Stimulated activated memory B cell treated with anti-CD40 and anti-IgM and Interleukin-4, amounts not matched to agents 10 μg/mL and 1 μg/mL and 100 μg/mL, for 72 hours (primary cell): Measurements from ENCODE around the gene PARD3B.

Experiments
- ATAC-seq: fragments of 150-1000 bp; cut with Tn5 transposase; 2 replicates; pipeline ENCODE4 v1.10.0; 2021
- H3K27ac Mint-ChIP-seq: one replicate; pipeline ENCODE4 v1.8.0; 2022; ENCODE audit warnings: mild to moderate bottlenecking, mixed read lengths
- H3K27me3 Mint-ChIP-seq: one replicate; pipeline ENCODE4 v1.8.0; 2022; ENCODE audit warnings: mixed read lengths
- H3K36me3 Mint-ChIP-seq: one replicate; pipeline ENCODE4 v1.8.0; 2022; ENCODE audit warnings: mixed read lengths
- H3K4me1 Mint-ChIP-seq: one replicate; pipeline ENCODE4 v1.8.0; 2022; ENCODE audit warnings: mixed read lengths
- H3K4me3 Mint-ChIP-seq: one replicate; pipeline ENCODE4 v1.8.0; 2022; ENCODE audit warnings: mild to moderate bottlenecking, moderate library complexity, mixed read lengths
- H3K9me3 Mint-ChIP-seq: one replicate; pipeline ENCODE4 v1.8.0; 2022; ENCODE audit warnings: mixed read lengths

PARD3B gene

DNA sequence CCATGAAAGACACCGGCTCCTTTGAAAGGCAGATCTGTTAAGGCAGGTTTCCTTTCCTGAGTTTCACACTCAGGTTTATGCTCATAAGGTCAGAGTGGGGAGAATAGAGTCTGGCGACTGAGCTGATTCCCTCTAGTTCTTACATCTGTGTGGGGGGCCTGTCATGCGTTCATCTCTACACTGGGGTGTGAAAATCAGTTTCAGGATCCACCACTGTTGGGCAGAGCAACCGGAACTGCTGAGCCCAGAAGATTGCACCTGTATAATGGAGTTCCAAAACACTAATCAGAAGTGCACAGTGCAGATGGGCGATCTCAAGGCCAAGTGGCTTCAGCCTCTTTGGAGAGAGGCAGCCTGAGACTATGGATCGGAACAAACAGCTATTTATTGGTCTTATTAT is 955.7 kb downstream of the PARD3B start:
- H3K27ac Mint-ChIP-seq = no peak overlapping the region
- ATAC-seq = no peak
- H3K4me3 Mint-ChIP-seq = no peak overlapping the region
- H3K4me1 Mint-ChIP-seq = no peaks in the 10 kb centered on the region
- peaks cover 3% of the 10 kb centered on the region for H3K9me3 Mint-ChIP-seq
- no peaks in the 10 kb centered on the region for H3K36me3 Mint-ChIP-seq
- peaks cover 11% of the 10 kb centered on the region for H3K27me3 Mint-ChIP-seq

DNA sequence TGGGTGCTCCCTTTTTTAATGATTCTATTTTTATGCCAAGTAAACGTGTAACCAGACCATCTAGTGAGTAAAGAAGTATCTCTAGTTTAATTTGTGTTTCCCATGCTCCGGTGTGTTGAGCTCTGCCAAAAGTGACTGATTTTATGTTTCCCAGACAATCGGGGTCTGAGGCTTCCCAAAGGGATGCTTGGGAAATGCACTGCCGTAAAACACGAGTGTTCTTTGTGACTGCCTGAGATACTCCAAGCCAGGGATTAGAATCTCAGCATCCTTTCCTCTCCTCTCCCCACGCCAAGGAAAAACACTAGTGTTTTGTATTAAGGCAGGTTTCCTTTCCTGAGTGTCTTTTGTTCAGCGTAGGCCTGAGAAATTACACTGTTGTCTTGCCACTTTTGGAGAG is 956.6 kb downstream of the PARD3B start:
- peaks cover 3% of the 10 kb centered on the region for H3K9me3 Mint-ChIP-seq
- no peak overlapping the region for H3K4me3 Mint-ChIP-seq
- H3K4me1 Mint-ChIP-seq = no peaks in the 10 kb centered on the region
- H3K36me3 Mint-ChIP-seq = no peaks in the 10 kb centered on the region
- H3K27ac Mint-ChIP-seq = no peak overlapping the region
- H3K27me3 Mint-ChIP-seq = peaks cover 8% of the 10 kb centered on the region
- no peak for ATAC-seq

DNA sequence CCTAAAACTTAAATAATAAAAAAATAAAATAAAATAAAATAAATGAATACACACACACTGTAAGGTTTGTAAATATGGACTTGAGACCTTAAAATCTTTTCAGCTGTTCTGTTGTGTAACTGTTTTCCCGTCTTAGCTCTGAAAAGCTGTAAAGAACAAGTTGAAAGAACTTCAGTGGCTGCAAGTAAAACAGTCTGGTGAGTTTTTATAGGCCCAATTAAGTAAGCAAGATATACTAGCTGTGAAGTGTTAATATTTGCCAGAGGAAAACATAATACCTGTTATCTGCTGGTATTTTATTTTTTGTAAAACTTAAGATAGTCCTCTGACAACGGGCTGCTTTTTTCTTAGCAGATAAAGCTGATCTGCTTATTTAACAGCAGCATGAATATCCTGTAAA is 960.1 kb downstream of the PARD3B start:
- Mint-ChIP-seq H3K4me3 (no peak overlapping the region), H3K36me3 (no peaks in the 10 kb centered on the region), H3K4me1 (no peaks in the 10 kb centered on the region), H3K9me3 (peaks cover 3% of the 10 kb centered on the region), H3K27me3 (peaks cover 8% of the 10 kb centered on the region), H3K27ac (no peak overlapping the region)
- no peak for ATAC-seq

DNA sequence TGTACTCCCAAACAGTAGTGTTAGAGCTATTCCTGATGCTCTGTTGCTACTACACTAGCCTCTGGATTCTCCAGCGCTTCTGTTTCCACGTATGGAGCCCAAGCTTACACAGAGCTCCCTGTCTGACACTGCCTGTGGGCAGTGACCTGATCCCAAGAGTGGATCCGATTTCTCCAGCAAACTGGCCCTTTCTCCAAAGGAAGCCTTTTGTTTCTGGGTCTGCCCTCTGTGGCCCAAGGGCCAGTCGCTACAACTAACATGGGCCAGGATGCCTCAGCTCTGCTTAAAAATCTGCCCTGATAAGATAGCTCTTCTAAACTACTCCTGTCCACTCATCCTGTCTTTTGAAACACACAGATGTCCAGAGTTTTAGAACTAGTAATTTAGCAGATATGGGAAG is 964.4 kb downstream of the PARD3B start:
- H3K27ac Mint-ChIP-seq = no peak overlapping the region
- peak; percentile 57 for ATAC-seq
- H3K9me3 Mint-ChIP-seq = no peaks in the 10 kb centered on the region
- no peak overlapping the region for H3K4me3 Mint-ChIP-seq
- no peaks in the 10 kb centered on the region for H3K4me1 Mint-ChIP-seq
- H3K36me3 Mint-ChIP-seq = no peaks in the 10 kb centered on the region
- no peaks in the 10 kb centered on the region for H3K27me3 Mint-ChIP-seq

DNA sequence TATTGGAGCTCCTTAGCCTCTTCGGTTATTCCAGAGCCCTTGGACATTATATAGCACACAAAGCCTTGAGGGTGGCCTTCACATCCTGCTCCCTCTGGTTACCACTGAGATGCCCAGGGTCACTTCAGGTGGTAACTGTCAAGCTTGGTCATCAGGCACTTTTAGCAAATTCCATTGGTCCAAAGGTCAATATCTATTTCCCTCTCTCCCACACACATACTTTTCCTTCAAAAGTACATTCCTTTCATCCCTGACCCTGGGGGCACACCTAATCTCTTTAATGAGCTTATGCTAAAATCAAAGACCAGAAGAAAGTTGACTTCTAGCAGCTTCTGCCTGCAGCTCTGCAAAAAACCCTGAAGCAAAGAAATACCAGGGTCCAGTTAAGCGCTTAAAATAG is 965.1 kb downstream of the PARD3B start:
- Mint-ChIP-seq H3K27ac (no peak overlapping the region), H3K4me1 (no peaks in the 10 kb centered on the region), H3K36me3 (no peaks in the 10 kb centered on the region), H3K27me3 (no peaks in the 10 kb centered on the region), H3K4me3 (no peak overlapping the region), H3K9me3 (no peaks in the 10 kb centered on the region)
- no peak for ATAC-seq

DNA sequence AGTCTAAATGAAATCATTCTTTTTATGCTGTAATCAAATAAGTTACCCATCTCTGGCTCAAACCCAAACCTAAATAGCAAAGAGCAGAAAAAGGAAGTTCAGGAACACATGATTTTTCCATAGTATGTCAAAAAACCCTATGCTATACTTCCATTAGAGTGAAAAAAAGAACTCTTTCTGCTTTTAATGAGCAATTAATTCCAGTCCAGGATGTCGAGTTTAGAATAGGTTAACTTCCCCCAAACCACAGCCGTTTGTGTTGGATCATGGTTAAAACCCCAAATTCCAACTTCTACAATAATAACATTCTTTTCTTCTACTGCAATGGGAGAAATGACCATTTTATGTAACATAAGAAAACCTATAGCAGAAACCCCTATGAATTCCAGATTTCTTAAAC is 965.9 kb downstream of the PARD3B start:
- H3K4me1 Mint-ChIP-seq = no peaks in the 10 kb centered on the region
- H3K36me3 Mint-ChIP-seq = no peaks in the 10 kb centered on the region
- H3K9me3 Mint-ChIP-seq = no peaks in the 10 kb centered on the region
- H3K27me3 Mint-ChIP-seq = no peaks in the 10 kb centered on the region
- no peak for ATAC-seq
- H3K4me3 Mint-ChIP-seq = no peak overlapping the region
- H3K27ac Mint-ChIP-seq = no peak overlapping the region

DNA sequence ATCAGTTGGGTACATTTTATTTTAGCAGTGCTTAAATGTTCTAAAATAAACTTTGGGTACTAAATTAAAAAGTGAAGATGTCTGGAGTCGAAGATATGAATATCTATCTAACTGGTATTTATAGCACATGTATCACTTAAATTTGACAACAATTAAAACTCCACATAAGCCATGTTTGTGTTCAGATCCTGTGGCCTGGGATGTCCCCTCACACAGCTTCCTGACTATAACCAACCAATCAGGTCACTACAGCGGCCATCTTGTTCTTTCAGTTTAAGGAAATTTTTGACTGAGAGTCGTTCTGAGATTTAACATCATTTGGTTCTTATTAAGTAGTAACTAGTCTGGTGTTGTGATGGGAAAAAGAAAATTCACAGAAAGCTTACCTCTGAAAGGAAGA is 966.4 kb downstream of the PARD3B start:
- Mint-ChIP-seq H3K36me3 (no peaks in the 10 kb centered on the region), H3K27me3 (no peaks in the 10 kb centered on the region), H3K9me3 (no peaks in the 10 kb centered on the region), H3K4me1 (no peaks in the 10 kb centered on the region), H3K4me3 (no peak overlapping the region), H3K27ac (no peak overlapping the region)
- no peak for ATAC-seq

DNA sequence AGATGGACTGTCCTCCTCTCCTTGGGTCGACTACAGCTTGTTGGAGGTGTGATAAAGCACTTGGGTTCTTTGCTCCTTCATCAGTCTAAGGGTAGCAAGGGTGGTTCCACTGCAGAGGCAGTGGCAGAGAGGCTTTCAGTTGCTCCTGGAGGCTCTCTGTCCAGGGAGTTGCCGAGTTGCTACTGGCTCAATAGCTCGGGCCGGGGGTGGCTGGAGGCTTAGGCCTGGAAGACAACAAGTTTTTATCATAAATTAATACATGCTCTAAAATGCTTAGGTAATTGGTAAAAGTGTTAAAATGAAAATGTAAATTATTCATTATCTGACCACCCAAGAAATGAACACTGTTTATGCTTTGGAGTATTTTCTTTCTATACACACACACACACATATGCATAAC is 975.0 kb downstream of the PARD3B start:
- Mint-ChIP-seq H3K9me3 (peaks cover 6% of the 10 kb centered on the region), H3K27ac (no peak overlapping the region), H3K4me1 (no peaks in the 10 kb centered on the region), H3K36me3 (peaks cover 5% of the 10 kb centered on the region), H3K27me3 (peaks cover 28% of the 10 kb centered on the region), H3K4me3 (no peak overlapping the region)
- no peak for ATAC-seq

DNA sequence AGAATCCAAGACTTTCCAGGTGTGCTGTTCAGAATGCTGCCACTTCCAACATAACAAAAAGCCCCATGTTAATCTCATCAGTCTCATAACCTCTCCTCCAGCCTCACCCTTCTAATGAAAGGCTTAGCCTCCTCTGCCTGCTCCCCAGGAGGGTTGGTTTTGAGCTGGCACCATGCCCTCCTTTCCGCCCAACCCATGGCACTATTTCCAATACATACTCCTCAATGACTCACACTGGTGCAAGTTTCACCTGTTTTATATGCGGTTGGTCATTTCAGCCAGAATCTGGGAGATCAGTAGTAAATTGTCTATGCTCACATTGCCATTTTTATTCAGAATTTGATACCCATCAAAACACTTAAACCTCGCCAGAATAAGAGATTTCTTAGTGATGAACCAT is 979.4 kb downstream of the PARD3B start:
- Mint-ChIP-seq H3K4me3 (no peak overlapping the region), H3K27me3 (peaks cover 34% of the 10 kb centered on the region), H3K4me1 (no peaks in the 10 kb centered on the region), H3K9me3 (peaks cover under 1% of the 10 kb centered on the region), H3K27ac (no peak overlapping the region), H3K36me3 (no peaks in the 10 kb centered on the region)
- no peak for ATAC-seq

DNA sequence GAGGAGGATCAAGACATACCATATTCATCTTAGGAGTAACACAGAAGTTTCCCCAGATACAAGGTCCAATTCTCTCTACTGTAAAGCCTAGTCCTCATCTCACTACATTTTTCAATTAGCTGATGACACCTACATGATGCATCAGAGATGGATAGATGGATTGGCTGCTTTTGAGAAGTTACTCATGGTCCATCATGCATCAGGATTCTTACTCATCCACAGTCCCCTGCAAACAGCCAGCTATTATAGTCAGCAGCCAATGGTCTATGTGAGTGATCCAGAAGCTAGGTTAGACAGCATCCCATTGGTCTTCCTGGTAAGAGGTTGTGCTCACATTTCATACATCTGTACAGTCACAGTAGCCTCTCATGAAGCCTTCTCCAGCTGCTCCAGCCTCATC is 982.5 kb downstream of the PARD3B start:
- Mint-ChIP-seq H3K9me3 (no peaks in the 10 kb centered on the region), H3K4me1 (no peaks in the 10 kb centered on the region), H3K27ac (no peak overlapping the region), H3K27me3 (peaks cover 28% of the 10 kb centered on the region), H3K4me3 (no peak overlapping the region), H3K36me3 (no peaks in the 10 kb centered on the region)
- no peak for ATAC-seq

DNA sequence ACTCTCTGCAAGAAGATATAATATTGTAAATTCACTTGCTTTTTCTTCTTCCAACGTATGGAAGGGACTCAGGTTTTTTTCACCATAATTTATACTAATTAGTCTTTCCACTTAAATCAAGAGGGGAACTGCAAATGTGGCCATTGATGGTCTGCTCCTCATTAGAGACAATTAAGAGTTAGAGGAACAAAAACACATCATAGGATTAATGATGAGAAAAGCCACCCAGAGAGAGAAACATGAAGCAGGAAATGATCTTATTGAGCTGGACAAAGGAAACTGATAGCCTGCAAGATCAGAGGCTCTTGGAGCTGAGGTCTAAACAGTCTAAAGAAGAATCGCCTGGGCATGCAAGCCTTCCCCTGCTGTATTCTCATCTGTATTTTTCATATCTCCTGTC is 985.8 kb downstream of the PARD3B start:
- Mint-ChIP-seq H3K4me3 (no peak overlapping the region), H3K4me1 (peaks cover 6% of the 10 kb centered on the region), H3K36me3 (no peaks in the 10 kb centered on the region), H3K27me3 (peaks cover 20% of the 10 kb centered on the region), H3K27ac (no peak overlapping the region), H3K9me3 (no peaks in the 10 kb centered on the region)
- ATAC-seq = no peak

DNA sequence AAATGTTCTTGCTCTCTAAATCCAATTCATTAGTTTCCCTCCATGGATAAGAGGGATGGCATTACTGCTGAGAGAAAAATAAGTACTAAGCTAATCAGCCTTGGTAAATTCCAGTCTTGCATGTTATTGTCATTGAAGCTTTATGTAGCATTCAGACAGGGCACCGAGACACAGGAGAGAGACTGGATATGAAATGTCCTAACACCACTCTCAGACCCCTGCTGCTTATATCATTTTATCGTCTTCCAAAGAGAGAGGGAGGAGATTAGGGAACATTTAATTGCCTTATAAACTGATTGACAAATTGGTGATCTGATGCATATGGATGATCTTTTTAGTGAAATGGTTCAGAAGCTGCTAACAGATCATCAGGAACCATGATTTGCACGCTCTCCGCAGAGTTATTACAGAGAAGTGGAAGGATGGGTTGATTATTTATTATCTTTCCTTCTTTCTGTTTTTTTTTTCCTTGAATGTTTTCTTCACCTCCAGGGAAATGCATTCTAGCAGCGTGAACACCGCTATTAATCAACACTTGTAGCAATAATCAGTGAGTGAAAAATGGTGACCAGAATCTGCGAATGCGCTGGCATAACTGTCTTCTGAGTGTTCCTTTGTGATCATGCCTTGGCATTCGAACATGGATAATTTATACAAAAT is 986.3 kb downstream of the PARD3B start:
- H3K27me3 Mint-ChIP-seq = peaks cover 15% of the 10 kb centered on the region
- ATAC-seq = no peak
- H3K4me1 Mint-ChIP-seq = peaks cover 6% of the 10 kb centered on the region
- no peaks in the 10 kb centered on the region for H3K9me3 Mint-ChIP-seq
- H3K36me3 Mint-ChIP-seq = no peaks in the 10 kb centered on the region
- no peak overlapping the region for H3K4me3 Mint-ChIP-seq
- H3K27ac Mint-ChIP-seq = no peak overlapping the region

DNA sequence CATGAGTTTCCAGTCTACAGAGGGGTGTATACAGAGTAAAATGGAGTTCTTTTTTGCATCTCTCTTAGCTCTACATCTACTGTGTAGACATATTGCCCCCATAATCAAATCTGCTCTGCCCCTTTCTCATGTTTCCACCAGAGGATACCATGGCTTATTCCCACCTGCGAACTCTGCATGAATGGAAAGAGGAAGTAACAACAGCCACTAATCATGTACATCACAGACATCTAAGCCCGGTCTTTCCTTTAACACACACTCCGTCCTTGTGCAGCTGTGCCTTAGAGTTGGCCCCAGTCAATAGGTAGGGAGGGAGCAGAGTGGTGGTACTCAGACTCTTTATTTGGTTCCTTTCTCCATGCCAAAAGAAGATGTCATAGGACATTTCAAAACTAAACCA is 989.7 kb downstream of the PARD3B start:
- no peak for ATAC-seq
- H3K4me1 Mint-ChIP-seq = peaks cover 14% of the 10 kb centered on the region
- no peaks in the 10 kb centered on the region for H3K9me3 Mint-ChIP-seq
- H3K27ac Mint-ChIP-seq = no peak overlapping the region
- H3K27me3 Mint-ChIP-seq = peaks cover 14% of the 10 kb centered on the region
- H3K4me3 Mint-ChIP-seq = no peak overlapping the region
- H3K36me3 Mint-ChIP-seq = no peaks in the 10 kb centered on the region

DNA sequence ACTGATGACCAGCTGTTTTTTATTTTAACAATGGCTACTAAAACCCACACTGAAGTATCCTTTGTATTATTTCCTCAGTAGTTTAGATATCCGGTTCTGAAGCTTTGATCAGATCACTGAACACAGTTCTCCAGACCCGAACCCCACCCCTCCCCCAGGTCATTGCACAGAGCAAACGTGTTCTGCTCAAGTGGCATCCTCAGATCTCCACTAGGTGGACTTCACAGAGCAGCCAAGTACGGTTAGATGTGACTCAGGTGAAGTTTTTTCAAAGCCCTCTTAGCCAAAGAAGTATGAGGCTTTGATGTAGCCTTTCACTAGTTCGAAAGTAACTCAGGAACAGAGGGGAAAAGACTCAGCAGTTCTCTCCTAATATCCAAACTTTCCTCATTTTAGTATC is 994.3 kb downstream of the PARD3B start:
- Mint-ChIP-seq H3K27ac (no peak overlapping the region), H3K4me1 (peaks cover 32% of the 10 kb centered on the region), H3K36me3 (no peaks in the 10 kb centered on the region), H3K27me3 (peaks cover 4% of the 10 kb centered on the region), H3K4me3 (no peak overlapping the region), H3K9me3 (no peaks in the 10 kb centered on the region)
- ATAC-seq = no peak

DNA sequence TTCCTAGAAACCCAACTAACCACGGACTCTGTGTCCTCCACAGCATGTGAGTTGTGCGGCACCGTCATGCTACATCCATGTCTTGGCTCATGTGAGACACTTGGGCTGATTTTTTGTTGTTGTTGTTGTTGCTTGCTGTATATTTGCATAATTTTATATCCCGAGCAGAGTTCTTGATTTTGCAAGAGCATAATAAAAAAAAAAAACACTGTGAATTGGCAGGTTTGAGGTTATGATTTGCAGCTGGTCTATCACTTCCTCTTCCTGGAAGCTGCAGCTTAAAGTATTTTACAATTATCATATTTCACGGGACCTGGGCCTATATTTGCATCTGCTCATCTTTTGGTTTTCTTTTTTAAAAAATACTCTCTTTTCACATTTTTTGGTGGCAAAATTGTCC is 994.8 kb downstream of the PARD3B start:
- Mint-ChIP-seq H3K4me1 (peaks cover 28% of the 10 kb centered on the region), H3K4me3 (no peak overlapping the region), H3K9me3 (no peaks in the 10 kb centered on the region), H3K27ac (no peak overlapping the region), H3K27me3 (no peaks in the 10 kb centered on the region), H3K36me3 (no peaks in the 10 kb centered on the region)
- ATAC-seq = no peak

DNA sequence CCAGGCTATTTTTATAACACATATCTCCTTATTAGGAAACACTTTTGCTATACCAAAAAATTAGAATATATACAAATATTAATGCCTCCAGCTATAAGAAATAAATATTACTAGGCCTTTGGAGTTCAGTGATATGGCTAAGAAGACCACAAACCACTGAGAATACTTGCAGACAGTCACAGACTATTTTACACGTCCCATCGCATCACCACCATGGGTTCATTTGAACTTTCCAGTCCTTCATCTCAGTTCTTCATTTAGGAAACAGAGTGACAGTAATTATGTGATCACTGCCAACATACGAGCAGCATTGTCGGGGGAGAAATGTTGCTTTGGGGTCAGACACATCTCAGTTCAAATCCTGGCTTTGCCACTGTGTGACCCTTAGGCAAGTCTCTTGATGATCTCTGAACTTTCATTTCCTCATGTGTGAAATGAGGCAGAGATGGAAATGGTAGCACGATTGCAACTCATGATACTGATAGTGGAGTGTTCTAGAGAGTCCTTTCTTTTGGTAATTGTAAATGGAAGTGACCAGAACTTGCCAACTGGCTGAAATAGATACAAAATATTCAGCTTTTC is 998.1 kb downstream of the PARD3B start:
- ATAC-seq = peak; percentile 78
- Mint-ChIP-seq H3K27ac (no peak overlapping the region), H3K9me3 (no peaks in the 10 kb centered on the region), H3K36me3 (no peaks in the 10 kb centered on the region), H3K27me3 (peaks cover 5% of the 10 kb centered on the region), H3K4me3 (no peak overlapping the region), H3K4me1 (peaks cover 26% of the 10 kb centered on the region)
